Measurements from ENCODE around the gene TTPAL. TPM values are rescaled to one million over a fixed set of nuclear protein-coding genes. Genes with fewer than 3 reads are reported as not detected.

Gene TTPAL
- total RNA-seq, 1 donor from 2014 or later, result 7.9 TPM

- H3K4me3 ChIP-seq (ENCODE audit: low read depth, low read length), result no peak overlapping the region
- TF ChIP-seq CTCF (conservative IDR thresholded peaks at IDR 0.05; ENCODE audit: low read depth, low read length), result no peak
- DNase-seq (ENCODE audit: low read depth), result no peak
Measured at GRCh38 chr20:44442298-44443070, 33.2 kb upstream of the TTPAL start.

- no peak for DNase-seq (ENCODE audit: low read depth)
- no peak overlapping the region for H3K4me3 ChIP-seq (ENCODE audit: low read depth, low read length)
- TF ChIP-seq CTCF (conservative IDR thresholded peaks at IDR 0.05; ENCODE audit: low read depth, low read length), result no peak
Measured at GRCh38 chr20:44445742-44446710, 29.6 kb upstream of the TTPAL start.

GRCh38 chr20:44447827-44448419 lies 27.8 kb upstream of the TTPAL start:
- TF ChIP-seq CTCF (conservative IDR thresholded peaks at IDR 0.05; ENCODE audit: low read depth, low read length), result no peak
- H3K4me3 ChIP-seq (ENCODE audit: low read depth, low read length), result no peak overlapping the region
- DNase-seq (ENCODE audit: low read depth), result no peak

- no peak overlapping the region for H3K4me3 ChIP-seq (ENCODE audit: low read depth, low read length)
- peak; percentile 65 for TF ChIP-seq CTCF (conservative IDR thresholded peaks at IDR 0.05; ENCODE audit: low read depth, low read length)
- no peak for DNase-seq (ENCODE audit: low read depth)
Measured at GRCh38 chr20:44448753-44449546, 26.7 kb upstream of the TTPAL start.

GRCh38 chr20:44449864-44450263 lies 25.8 kb upstream of the TTPAL start:
- DNase-seq (ENCODE audit: low read depth), result no peak
- H3K4me3 ChIP-seq (ENCODE audit: low read depth, low read length), result no peak overlapping the region
- no peak for TF ChIP-seq CTCF (conservative IDR thresholded peaks at IDR 0.05; ENCODE audit: low read depth, low read length)

GRCh38 chr20:44450281-44450889 lies 25.3 kb upstream of the TTPAL start:
- H3K4me3 ChIP-seq (ENCODE audit: low read depth, low read length), result no peak overlapping the region
- DNase-seq (ENCODE audit: low read depth), result no peak
- no peak for TF ChIP-seq CTCF (conservative IDR thresholded peaks at IDR 0.05; ENCODE audit: low read depth, low read length)

Data from epithelial cell of proximal tubule (primary cell).